H9 (cell line): ENCODE measurements around the gene PPP1R13B. TPM values are rescaled to one million over a fixed set of nuclear protein-coding genes. Genes with fewer than 3 reads are reported as not detected.

Source experiments
- DNase-seq: peaks from one replicate; pipeline ENCODE4 v3.0.0-alpha.2; 2017
- H2AFZ ChIP-seq: one replicate; pipeline ENCODE4 v1.6.1; 2013; ENCODE audit warnings: mild to moderate bottlenecking, low read length, control low read depth, moderate library complexity
- H2AK5ac ChIP-seq: 2 replicates; pipeline ENCODE4 v1.6.1; 2013; ENCODE audit warnings: low read length, control low read depth, mixed read lengths; ENCODE audit not compliant: insufficient read length
- H2BK120ac ChIP-seq: one replicate; pipeline ENCODE4 v1.6.1; 2013; ENCODE audit warnings: low read depth, mild to moderate bottlenecking, low read length, control low read depth, inconsistent platforms; ENCODE audit not compliant: poor library complexity, severe bottlenecking
- H2BK12ac ChIP-seq: 2 replicates; pipeline ENCODE4 v1.6.1; 2013; ENCODE audit warnings: low read length, control low read depth, mixed read lengths, low read depth; ENCODE audit not compliant: insufficient read length
- H2BK15ac ChIP-seq: 2 replicates; pipeline ENCODE4 v1.6.1; 2013; ENCODE audit warnings: low read depth, low read length, control low read depth
- H2BK20ac ChIP-seq: one replicate; pipeline ENCODE4 v1.6.1; 2013; ENCODE audit warnings: low read depth, mild to moderate bottlenecking, low read length, control low read depth, inconsistent platforms; ENCODE audit not compliant: poor library complexity, severe bottlenecking
- H2BK5ac ChIP-seq: 2 replicates; pipeline ENCODE4 v1.6.1; 2013; ENCODE audit warnings: low read length, control low read depth, mixed read lengths; ENCODE audit not compliant: insufficient read length
- H3K14ac ChIP-seq: 2 replicates; pipeline ENCODE4 v1.6.1; 2013; ENCODE audit warnings: low read length, control low read depth; ENCODE audit not compliant: insufficient read depth
- H3K18ac ChIP-seq: 2 replicates; pipeline ENCODE4 v1.6.1; 2013; ENCODE audit warnings: low read depth, mild to moderate bottlenecking, mixed read lengths, low read length, control low read depth; ENCODE audit not compliant: insufficient read length
- H3K23ac ChIP-seq: 2 replicates; pipeline ENCODE4 v1.6.1; 2013; ENCODE audit warnings: low read length, control low read depth, mixed read lengths, low read depth; ENCODE audit not compliant: insufficient read length
- H3K23me2 ChIP-seq: 2 replicates; pipeline ENCODE4 v1.6.1; 2013; ENCODE audit warnings: low read depth, mild to moderate bottlenecking, mixed read lengths, low read length, control low read depth; ENCODE audit not compliant: insufficient read length, poor library complexity, severe bottlenecking
- H3K27ac ChIP-seq: 2 replicates; pipeline ENCODE4 v1.5.1; 2013; ENCODE audit warnings: low read length, control low read depth, mixed read lengths, low read depth; ENCODE audit not compliant: insufficient read length
- H3K27me3 ChIP-seq: 2 replicates; pipeline ENCODE4 v1.6.1; 2013; ENCODE audit warnings: low read length, control low read depth, inconsistent platforms; ENCODE audit not compliant: insufficient read depth
- H3K4ac ChIP-seq: 2 replicates; pipeline ENCODE4 v1.6.1; 2013; ENCODE audit warnings: low read depth, mild to moderate bottlenecking, control low read depth, inconsistent platforms, low read length, moderate library complexity
- H3K4me1 ChIP-seq: 2 replicates; pipeline ENCODE4 v1.6.1; 2013; ENCODE audit warnings: low read length, control low read depth, inconsistent platforms; ENCODE audit not compliant: insufficient read depth
- H3K4me2 ChIP-seq: 2 replicates; pipeline ENCODE4 v1.6.1; 2013; ENCODE audit warnings: low read length, control low read depth, mixed read lengths; ENCODE audit not compliant: insufficient read length, insufficient read depth
- H3K56ac ChIP-seq: 2 replicates; pipeline ENCODE4 v1.6.1; 2013; ENCODE audit warnings: low read depth, mild to moderate bottlenecking, mixed read lengths, low read length, control low read depth; ENCODE audit not compliant: insufficient read length
- H3K79me1 ChIP-seq: 2 replicates; pipeline ENCODE4 v1.6.1; 2013; ENCODE audit warnings: low read depth, mild to moderate bottlenecking, moderate library complexity, low read length, control low read depth, inconsistent platforms; ENCODE audit not compliant: insufficient read depth, poor library complexity, severe bottlenecking
- H3K79me2 ChIP-seq: 2 replicates; pipeline ENCODE4 v1.6.1; 2013; ENCODE audit warnings: low read length, control low read depth, inconsistent platforms; ENCODE audit not compliant: insufficient read depth
- H3K9ac ChIP-seq: 2 replicates; pipeline ENCODE4 v1.6.1; 2013; ENCODE audit warnings: low read length, control low read depth, mixed read lengths; ENCODE audit not compliant: insufficient read length; ENCODE audit errors: extremely low read depth
- H3K9me3 ChIP-seq: one replicate; pipeline ENCODE4 v1.6.1; 2013; ENCODE audit warnings: low read depth, low read length, inconsistent platforms; ENCODE audit not compliant: control insufficient read depth
- H3T11ph ChIP-seq: one replicate; pipeline ENCODE4 v1.6.1; 2013; ENCODE audit warnings: mild to moderate bottlenecking, low read length, control low read depth, inconsistent platforms
- H4K20me1 ChIP-seq: one replicate; pipeline ENCODE4 v1.6.1; 2013; ENCODE audit not compliant: control insufficient read depth, insufficient read length, insufficient read depth
- H4K5ac ChIP-seq: 2 replicates; pipeline ENCODE4 v1.6.1; 2013; ENCODE audit warnings: low read depth, mild to moderate bottlenecking, mixed read lengths, low read length, control low read depth; ENCODE audit not compliant: insufficient read length
- H4K8ac ChIP-seq: replicated peaks from 2 replicates; pipeline ENCODE4 v1.6.1; 2013; ENCODE audit warnings: low read length, control low read depth, mixed read lengths, low read depth; ENCODE audit not compliant: insufficient read length
- H4K91ac ChIP-seq: 2 replicates; pipeline ENCODE4 v1.6.1; 2013; ENCODE audit warnings: low read depth, mild to moderate bottlenecking, moderate library complexity, mixed read lengths, low read length, control low read depth; ENCODE audit not compliant: insufficient read length
- H3K27ac Mint-ChIP-seq, 3 experiments: 2 replicates in 2 of 3; 3 replicates in 1 of 3; pipeline ENCODE4 v1.8.0; 2020 to 2021; ENCODE audit warnings: mixed read lengths in 3 of 3, mild to moderate bottlenecking in 1 of 3, moderate library complexity in 1 of 3
- H3K27me3 Mint-ChIP-seq: 2 replicates; pipeline ENCODE4 v1.8.0; 2021; ENCODE audit warnings: low read depth, mild to moderate bottlenecking, moderate library complexity, mixed read lengths
- H3K36me3 Mint-ChIP-seq, 3 experiments: 2 replicates in 2 of 3; 3 replicates in 1 of 3; pipeline ENCODE4 v1.8.0; 2020 to 2021; ENCODE audit warnings: low read depth in 3 of 3, mixed read lengths in 3 of 3; ENCODE audit not compliant: insufficient read depth in 1 of 3
- H3K4me1 Mint-ChIP-seq, 2 experiments: 2 replicates each; pipeline ENCODE4 v1.8.0; 2020; ENCODE audit warnings: mixed read lengths in 2 of 2
- H3K4me3 Mint-ChIP-seq, 2 experiments: 2 replicates in 1 of 2; 3 replicates in 1 of 2; pipeline ENCODE4 v1.8.0; 2020 to 2021; ENCODE audit warnings: mild to moderate bottlenecking in 2 of 2, mixed read lengths in 2 of 2, moderate library complexity in 1 of 2
- H3K9me3 Mint-ChIP-seq, 2 experiments: 2 replicates in 1 of 2; 3 replicates in 1 of 2; pipeline ENCODE4 v1.8.0; 2020; ENCODE audit warnings: mild to moderate bottlenecking in 2 of 2, mixed read lengths in 2 of 2, moderate library complexity in 1 of 2
- CTCF ChIP-seq: fragments of 200-600 bp; sonication (generic); conservative IDR thresholded peaks from 3 replicates; pipeline ENCODE4 v1.8.0; 2021; ENCODE audit warnings: antibody characterized with exemption, mild to moderate bottlenecking
- WGBS: extraction: QIAGEN DNeasy Blood & Tissue Kit; methylation state at CpG from one replicate; pipeline ENCODE4 v1.1.7; 2013; ENCODE audit warnings: missing lambda C conversion rate, low lambda C conversion rate, mixed read lengths; ENCODE audit not compliant: insufficient read length; ENCODE audit errors: extremely low coverage; 5-methylcytosine and 5-hydroxymethylcytosine counted together
- total RNA-seq: library from RNA; stranded (reverse); gene quantifications from 2 replicates; pipeline ENCODE4 v1.2.1, GENCODE V29; 2021

Gene PPP1R13B
- total RNA-seq, 1 experiment from 2014 or later, result 6.0 TPM

DNA sequence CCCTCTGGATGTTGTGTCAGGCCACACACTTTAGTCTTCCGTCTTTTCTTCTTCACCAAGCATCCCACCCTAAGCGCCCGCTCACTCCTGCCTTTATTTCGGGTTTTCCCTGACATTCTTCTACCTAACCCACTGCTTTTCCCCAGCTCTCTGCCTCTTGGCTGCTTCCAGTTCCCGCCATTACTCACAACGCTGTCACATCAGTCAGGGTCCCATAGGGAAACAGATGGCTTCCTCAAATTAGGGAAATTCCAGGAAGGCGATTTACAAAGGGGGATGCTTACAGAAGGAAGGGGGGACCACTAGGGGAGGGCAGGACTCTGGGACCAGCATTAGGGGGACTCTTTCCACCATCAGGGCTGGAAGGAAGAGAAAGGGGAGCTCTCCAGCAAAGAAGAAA lies 9.2 kb upstream of the PPP1R13B start:
- Histone ChIP-seq H3K23me2 (no peaks in the 10 kb centered on the region), H3K9ac (no peak overlapping the region), H2BK15ac (no peak overlapping the region), H3K79me1 (no peaks in the 10 kb centered on the region), H2BK120ac (no peak overlapping the region), H4K5ac (no peak overlapping the region), H3K56ac (no peak overlapping the region), H3K9me3 (no peaks in the 10 kb centered on the region), H4K20me1 (no peaks in the 10 kb centered on the region), H2BK5ac (no peak overlapping the region), H3K27ac (no peak overlapping the region), H2BK20ac (no peak overlapping the region), H3K79me2 (no peaks in the 10 kb centered on the region), H3K4me2 (no peak overlapping the region), H3K4ac (no peak overlapping the region), H3K14ac (no peak overlapping the region), H3T11ph (no peak overlapping the region), H3K4me1 (peaks cover 3% of the 10 kb centered on the region; the same call in 1 of the 2 replicates), H4K8ac (no peak overlapping the region), H2AK5ac (no peak overlapping the region), H4K91ac (no peak overlapping the region), H3K27me3 (no peaks in the 10 kb centered on the region), H2BK12ac (no peak overlapping the region), H3K23ac (no peak overlapping the region), H2AFZ (no peak overlapping the region), H3K18ac (no peak overlapping the region)
- Mint-ChIP-seq H3K27ac (peak overlapping the region in 1 of 3 experiments; percentile 46; a peak in 4 of 7 replicates), H3K9me3 (no peaks in the 10 kb centered on the region; a peak in 1 of 5 replicates), H3K27me3 (peaks cover 8% of the 10 kb centered on the region), H3K4me1 (peaks cover 29 to 46% of the 10 kb centered on the region in 2 experiments), H3K36me3 (no peaks in the 10 kb centered on the region), H3K4me3 (no peak overlapping the region; a peak in 1 of 5 replicates)
- no peak for TF ChIP-seq CTCF
- WGBS, result no CpG with 5 or more reads among the region's 7 CpGs
- no peak for DNase-seq
